Stimulated activated CD4-positive, alpha-beta T cell treated with anti-CD3 and anti-CD28 coated beads, Interleukin-1b, Interleukin-23, amount 100 ng/mL, for 4 hours (primary cell): ENCODE data around the gene CD1B.
"Not testable (repeated sequence)": the region's sequence is repeated elsewhere in the genome, so short reads cannot be mapped to it uniquely, and the experiment has no call there.

Source experiments
- DNase-seq, 2 donors: peaks; one replicate each; pipeline ENCODE4 v3.0.0-alpha.2; 2020; ENCODE audit warnings: low read depth in 2 of 2

Gene CD1B

DNA sequence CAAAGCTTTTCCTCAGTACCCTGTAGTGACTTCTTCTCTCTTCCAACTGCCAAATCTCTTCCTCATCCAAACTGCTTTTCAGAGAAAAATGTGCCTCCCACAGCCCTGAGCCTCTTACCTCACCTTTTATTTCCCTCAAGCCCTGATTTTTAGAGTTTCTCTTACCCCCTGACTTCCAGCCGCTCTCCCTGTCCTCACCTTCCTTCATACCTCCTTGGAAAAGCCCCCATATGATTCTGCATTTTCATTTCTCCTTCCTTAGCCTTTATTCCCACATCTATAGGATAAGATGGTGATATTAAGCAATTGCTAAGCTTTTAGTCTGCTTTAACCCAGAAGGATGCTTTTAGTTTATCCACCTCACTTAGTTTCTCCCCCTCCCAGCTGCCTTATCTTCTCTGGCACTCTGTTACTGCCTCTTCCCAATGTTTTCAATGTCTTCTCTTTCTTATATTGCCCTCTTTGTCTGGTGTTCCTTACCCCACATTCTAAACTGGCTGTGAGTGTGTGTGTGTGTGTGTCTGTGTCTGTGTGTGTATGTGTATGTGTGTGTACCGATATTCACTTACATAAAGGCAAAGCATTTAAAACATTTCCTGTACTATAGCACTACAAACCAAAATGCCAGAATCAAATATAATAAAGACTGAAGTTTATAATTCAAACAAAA, at the start of gene CD1B:
Gene CD1B (minus strand): TSS at position 51 of the 670 bp plus-strand sequence. CDS start 108 bp downstream, outside the sequence.
- no peak for DNase-seq

DNA sequence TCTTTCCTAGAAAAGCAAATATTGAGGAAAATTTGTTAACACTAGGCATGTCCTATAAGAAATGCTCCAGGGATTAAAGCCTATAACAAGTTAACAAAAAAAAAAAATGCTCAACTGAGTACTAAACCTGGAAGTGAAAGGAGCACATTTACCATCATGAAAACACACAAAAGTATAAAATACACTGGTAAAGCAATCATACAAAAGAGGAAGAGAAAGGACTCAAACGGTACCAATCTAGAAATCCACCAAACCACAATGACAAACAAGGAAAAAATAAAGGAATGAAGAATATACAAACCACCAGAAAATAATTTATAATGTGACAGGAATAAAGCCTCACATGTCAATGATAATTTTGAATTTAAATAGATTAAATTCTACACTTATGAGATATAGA, 43.5 kb upstream of the CD1B start:
- no peak for DNase-seq

DNA sequence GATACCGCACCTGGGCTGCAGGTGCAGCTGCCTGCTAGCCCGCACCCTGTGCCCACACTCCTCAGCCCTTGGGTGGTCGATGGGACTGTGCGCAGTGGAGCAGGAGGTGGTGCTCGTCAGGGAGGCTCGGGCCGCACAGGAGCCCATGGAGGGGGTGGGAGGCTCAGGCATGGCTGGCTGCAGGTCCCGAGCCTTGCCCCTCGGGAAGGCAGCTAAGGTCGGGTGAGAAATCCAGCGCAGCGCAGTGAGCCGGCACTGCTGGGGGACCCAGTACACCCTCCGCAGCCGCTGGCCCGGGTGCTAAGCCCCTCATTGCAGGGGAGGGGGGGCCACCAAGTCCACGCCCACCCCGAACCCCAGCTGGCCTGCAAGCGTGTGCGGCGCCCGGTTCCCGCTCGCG, 42.8 kb upstream of the CD1B start:
- not testable (repeated sequence) for DNase-seq

DNA sequence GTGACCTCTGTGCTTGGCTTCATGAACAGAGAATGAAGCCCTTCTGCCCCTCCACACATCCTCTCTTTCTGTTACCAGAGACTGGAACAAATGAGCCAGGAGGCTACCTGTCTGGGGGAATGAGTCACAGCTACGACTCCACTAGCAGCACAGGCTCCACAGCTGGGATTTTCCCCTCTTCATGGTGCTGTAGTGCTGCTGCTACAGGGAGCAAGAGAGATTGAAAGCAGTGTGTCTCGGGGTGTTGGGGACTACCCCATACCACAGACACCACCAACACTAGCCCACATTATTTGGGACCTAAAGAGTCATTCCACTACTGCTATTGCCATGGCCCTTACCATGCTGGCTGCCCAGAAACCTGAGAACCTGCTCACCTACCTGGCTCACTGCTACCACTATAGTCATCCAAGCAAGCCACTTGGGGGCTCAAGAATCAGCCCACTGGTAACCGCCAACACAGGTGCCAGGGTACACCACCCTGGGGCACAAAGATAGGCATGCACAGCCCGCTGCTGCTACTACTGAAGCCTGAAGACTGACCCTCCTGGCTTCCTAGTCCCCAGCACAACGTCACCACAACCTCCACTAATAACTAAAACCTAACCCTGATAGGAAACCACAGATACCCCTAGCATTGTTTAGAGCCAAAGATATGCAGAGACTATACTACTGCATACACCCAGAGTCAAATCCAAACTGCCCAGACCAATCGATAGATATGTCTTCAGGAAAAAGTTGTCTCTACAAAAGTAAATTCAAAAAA, 40.0 kb upstream of the CD1B start:
- DNase-seq: no peak

DNA sequence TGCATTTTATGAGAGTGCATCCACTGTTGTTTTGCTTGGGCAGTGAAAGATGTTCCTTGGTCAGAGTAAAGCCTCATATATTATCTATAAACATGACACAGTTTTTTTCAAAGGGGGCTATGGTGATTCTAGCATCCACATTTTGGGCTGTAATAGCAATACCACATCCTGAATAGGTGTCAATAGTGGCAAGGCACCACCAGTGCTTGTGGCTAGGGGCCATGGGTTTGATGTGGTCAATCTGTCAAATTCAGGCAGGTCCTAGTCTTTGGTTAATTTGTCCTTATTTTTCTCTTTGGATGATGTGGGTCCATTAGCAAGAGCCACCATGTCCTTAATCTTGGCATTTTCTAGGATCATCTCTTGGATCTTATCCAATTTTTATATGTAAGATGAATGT, 35.5 kb upstream of the CD1B start:
- DNase-seq: no peak

DNA sequence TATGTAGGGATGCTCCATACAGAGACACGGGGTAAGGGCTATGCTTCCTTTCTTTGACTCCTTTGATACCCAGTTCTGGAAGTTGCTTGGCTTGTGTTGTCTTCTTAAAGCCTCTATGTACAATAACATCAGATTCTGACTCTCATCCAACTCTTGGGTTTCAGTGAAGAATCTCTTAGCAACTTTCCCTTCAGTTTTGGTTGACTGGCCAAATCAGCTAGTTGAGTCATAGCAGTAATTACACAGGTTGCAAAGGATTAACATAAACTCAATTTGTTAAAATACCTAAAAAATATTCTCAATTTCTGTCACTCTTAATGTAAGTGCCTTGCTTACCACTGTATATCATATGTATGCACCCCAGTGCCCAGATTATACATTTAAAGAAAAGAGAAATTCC, 31.6 kb upstream of the CD1B start:
- DNase-seq: no peak

DNA sequence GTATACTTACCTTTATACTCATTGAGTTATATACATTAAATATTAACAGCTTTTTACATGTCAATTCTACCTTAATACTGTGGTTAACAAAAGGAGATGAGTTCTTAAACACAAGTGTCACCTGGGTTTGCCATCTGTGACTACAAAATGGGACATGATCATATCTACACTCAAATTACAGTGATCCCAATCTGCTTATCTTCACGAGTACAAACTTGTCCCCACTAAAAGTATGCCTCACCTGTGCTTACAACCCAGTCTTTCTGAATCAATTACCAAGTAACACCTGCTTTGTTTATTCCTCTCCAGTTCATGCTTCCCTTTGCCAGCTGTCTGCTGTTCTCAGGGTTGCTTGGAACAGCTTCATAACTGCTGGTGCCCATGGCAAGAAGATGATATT, 31.2 kb upstream of the CD1B start:
- no peak for DNase-seq

DNA sequence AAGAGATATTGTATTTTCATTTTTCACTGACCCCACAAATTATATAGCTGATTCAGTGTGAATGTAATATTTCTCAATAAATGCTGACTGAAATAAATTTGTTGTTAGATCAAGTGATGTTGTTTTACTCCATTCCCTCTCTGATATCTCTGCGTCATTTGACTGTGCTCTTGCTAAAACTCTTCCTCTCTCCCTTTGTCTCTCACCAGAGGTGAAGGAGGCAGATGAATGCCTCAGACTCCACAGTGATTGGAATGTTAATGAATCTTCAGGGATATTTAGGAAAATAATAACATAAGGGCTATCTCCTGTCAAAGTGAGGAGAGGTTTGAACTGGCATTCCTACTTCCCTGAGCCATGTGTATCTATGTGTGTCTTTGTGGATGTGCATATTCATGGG, 26.1 kb upstream of the CD1B start:
- no peak for DNase-seq

DNA sequence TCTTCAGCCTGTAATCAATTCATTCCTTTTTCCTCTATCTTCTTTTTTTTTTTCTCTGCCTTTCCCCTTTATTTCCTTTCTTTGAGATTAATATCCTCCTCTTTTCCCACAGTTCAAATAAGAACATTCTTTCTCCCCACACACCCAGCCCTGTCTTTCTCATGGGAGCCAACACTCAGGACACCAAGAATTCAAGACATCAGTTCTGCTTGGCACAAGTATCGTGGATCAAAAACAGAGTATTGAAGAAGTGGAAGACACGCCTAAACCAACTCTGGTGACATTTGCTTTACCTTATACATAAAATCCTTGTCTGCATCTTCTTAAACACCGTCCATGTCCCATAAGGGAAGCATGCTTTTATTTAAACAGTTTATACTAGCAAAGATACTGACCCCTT, 25.3 kb upstream of the CD1B start:
- DNase-seq: no peak

DNA sequence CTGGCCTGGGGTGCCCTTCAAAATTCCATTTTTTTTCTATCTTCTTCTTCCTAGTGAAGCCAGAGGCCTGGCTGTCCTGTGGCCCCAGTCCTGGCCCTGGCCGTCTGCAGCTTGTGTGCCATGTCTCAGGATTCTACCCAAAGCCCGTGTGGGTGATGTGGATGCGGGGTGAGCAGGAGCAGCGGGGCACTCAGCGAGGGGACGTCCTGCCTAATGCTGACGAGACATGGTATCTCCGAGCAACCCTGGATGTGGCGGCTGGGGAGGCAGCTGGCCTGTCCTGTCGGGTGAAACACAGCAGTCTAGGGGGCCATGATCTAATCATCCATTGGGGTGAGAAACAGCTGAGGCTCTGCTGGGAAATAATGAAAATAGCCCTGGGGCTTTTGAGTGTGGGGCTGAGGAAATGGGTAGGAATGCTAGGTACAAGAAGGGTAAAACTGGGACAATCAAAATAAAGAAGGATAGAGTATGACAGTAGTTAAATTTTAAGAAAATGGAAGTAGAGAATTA, 24.5 kb upstream of the CD1B start:
- no peak for DNase-seq

DNA sequence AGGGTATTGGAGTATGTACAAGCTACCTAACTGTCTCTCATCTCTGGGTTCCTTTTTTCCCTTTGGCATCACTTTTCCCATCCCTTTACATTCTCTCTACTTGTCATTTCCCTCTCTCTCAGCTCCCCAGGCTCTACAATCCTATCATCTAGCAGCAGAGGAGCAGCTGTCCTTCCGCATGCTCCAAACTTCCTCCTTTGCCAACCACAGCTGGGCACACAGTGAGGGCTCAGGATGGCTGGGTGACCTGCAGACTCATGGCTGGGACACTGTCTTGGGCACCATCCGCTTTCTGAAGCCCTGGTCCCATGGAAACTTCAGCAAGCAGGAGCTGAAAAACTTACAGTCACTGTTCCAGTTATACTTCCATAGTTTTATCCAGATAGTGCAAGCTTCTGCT, 22.9 kb upstream of the CD1B start:
- no peak for DNase-seq

DNA sequence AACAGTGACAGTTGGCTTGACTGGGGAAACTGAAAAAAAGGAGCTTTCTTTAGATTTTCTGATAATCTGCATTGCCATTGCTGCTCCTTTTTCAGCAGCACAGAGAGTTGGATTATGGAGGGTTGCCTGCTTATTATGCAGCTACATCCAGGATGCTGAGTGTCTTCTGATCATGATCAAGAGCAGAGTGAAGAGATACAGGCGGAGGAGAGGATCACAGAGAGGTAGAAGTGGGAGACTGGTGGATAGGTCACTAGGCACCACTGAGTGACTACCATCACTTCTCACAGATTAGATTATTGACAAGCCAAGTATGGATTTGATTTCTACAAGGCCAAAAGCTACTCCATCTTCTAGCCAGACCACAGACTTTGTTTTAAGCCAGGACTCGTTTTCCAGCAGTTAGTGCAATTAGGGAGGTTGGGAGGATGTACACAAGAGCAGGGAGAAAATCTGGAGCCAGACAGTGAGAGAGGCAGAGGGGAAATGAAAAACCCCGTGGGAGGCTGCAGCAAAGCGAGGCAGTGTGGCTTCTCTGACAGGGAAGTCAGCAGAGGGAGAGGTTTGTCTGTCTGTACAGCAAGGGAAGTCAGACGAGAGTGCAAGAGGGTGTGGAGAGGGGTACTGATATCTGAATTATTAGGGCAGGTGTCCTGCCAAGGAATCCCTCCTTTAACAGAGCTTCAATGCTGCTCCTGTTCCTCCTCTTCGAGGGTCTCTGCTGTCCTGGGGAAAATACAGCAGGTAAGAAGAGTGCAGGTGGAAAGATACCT, 22.2 kb upstream of the CD1B start, which contains the start of gene CD1E:
Gene CD1E (plus strand): TSS at position 592 of the 773 bp plus-strand sequence. CDS start 95 bp downstream, at position 687.
- no peak for DNase-seq

DNA sequence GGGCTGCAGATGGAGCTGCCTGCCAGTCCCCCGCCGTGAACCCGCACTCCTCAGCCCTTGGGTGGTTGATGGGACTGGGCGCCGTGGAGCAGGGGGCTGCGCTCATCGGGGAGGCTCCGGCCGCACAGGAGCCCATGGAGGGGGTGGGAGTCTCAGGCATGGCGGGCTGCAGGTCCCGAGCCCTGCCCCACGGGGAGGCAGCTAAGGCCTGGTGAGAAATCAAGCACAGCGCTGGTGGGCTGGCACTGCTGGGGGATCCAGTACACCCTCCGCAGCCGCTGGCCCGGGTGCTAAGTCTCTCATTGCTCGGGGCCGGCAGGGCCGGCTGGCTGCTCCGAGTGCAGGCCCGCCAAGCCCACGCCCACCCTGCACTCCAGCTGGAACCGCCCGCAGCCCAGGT, 17.6 kb upstream of the CD1B start:
- DNase-seq: not testable (repeated sequence)

DNA sequence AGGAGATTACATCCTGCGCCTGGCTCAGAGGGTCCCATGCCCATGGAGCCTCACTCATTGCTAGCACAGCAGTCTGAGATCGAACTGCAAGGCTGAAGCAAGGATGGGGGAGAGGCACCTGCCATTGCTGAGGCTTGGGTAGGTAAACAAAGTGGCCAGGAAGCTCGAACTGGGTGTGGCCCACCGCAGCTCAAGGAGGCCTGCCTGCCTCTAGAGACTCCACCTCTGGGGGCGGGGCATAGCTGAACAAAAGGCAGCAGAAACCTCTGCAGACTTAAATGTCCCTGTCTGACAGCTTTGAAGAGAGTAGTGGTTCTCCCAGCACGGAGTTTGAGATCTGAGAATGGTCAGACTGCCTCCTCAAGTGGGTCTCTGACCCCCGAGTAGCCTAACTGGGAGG, 5.1 kb upstream of the CD1B start:
- not testable (repeated sequence) for DNase-seq

DNA sequence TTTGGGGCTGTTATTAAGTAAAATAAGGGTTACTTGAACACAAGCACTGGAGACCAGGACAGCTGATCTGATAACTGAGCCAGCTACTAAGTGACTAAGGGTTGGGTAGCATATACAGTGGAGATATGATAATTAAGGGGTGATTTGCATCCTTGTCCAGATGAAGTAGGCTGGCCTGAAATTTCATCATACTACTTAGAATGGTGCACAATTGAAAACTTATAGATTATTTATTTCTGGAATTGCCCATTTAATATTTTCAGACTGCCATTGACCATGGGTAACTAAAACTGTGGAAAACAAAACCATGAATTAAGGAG, 3.8 kb upstream of the CD1B start:
- no peak for DNase-seq

DNA sequence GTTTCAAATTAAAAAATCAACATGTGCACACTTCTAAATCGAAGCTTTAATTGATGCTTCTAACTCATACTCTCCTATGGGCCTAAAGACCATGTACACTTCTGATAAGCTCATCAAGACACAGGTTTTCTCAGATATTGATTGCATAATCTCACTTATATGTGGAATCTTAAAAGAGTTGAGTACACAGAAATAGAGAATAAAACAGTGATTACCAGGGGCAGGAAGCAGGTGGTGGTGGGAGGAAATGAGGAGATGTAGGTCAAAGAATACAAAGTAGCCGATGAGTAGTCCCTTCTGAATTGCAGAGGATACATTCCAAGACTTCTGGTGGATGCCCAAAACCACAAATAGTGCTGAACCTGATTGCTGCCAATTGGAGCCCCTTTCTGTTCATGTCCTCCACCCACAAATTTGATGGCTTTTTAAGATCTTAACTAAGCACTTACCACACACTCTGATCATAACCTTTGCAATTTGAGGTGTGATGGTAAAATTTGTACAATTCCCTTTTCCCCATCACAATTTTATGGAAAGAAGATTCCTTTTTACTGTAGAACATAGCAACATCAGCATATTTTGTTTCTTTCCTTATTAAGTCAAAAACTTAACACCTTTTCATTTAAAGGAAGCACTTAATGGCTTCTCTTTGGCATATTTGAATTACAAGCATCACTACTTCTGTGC, 3.3 kb upstream of the CD1B start:
- no peak for DNase-seq

DNA sequence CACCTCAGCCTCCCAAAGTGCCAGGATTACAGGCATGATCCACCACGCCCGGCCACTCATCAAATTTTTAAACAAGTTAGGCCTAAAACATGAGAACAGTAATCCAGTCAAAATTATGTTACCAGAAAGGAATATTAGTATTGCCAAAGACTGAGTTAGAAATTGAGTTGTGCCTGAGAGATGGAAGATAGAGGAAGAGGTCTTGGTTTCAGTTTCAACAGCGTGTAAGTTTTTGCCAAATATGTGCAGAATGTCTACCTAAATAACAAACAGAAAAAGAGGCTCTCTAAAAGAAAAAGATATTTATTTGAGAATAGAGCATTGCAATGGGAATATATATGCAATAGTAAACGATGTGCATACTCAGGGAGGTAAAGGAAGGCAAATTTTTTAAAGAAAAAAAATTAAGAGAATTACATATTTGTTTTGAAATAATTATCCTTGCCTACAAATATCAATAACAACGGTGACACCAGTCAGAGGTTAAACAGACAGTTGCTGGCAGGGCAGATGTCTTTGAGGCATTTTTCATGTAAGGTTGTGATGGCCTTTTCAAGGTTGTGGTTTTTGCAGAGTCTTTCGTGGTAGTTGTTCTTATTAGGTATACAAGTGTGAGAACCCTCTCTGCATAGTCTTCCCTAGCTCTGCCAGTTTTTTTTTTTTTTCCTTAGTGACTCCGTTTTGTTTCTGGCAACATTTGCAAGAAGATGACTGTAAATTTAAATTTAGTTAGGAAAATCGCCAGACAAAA, 2.2 kb upstream of the CD1B start:
- no peak for DNase-seq

DNA sequence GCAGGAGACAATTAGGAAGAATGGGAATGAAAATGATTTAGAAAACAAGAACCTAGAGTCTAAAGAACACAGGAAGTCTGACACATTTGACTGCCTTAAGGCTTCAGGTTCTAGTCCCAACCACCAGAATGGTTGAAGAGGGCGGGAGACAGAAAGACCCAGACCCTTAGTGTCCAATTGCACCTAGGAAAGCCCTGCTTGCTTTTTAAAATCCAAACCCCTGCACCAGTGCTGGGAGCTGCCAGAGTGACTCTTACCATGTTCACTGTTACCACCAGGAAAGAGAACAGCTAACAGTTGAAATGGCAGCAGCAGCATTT, 265 bp downstream of the CD1B start:
- no peak for DNase-seq

DNA sequence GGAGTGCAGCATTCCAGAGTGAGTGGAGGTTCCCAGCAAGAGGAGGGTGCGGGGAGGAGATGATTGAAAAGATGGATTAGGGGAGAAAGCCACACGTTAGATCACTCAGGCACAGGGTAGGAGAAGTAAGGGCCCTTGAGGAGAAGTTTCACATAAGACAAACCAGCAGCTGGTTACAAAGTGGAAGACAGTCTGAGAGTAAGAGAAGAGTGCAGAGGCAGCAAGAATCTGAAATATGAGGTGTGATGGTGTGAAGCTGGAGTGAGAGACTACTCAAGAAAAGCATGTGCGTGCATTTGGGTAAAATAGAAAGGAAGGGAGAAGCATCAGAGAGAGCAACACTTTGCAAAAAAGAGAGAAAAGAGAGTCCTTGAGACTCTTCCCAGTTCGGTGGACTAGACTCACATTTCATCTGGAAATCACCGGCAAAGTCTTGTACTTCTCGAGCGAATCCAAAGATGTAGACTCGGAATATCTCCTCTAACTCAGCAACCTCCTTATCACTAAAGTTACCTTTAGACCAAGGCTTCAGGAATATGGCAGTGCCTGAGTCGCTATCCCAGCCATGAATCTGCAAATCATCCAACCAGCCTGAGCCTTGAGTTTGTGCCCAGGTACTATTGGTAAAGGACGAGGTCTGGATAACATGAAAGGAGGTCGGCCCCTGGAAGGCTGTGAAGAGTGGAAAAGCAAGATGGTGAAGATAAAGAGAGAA, 783 bp downstream of the CD1B start:
- DNase-seq: no peak

DNA sequence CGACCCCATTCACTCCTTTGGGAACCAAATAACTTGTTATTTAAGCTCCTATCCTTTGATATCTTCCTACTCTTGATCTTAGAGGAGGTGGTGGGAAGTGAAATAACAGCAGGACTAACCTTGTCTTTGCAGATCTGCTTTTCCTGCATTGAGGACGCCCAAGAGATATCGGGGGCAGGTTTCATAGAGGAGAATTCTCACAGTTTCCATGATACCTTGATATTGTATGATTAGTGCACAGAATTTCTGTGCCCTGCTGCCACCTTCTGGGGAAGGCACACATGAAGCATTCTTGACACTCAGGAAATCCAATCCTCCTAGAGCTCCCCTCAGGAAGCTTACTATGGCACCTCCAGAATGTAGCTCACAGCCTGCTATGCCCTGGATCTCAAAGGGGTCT, 1.6 kb downstream of the CD1B start:
- DNase-seq: no peak

DNA sequence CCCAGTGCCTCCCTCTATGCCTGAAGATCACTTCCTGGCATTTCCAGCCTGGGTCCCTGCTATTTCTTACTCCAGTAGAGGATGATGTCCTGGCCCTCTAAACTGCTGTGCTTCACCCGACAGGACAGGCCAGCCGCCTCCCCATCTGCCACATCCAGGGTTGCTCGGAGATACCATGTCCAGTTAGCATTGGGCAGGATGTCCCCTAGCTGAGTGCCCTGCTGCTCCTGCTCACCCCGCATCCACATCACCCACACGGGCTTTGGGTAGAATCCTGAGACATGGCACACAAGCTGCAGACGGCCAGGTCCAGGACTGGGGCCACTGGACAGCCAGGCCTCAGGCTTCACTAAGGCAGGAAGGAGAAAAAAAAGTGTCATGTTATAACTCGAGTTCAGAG, 2.0 kb downstream of the CD1B start:
- no peak for DNase-seq
